ENCODE results near the gene LYVE1.

GRCh38 chr11:10537600-10537999, 30.9 kb downstream of the LYVE1 start:
- no peak for TF ChIP-seq POLR2A (IDR thresholded peaks at IDR 0.05)
- no peak for TF ChIP-seq CTCF (IDR thresholded peaks at IDR 0.05)

Data from adrenal gland (tissue), 5 donors.